GM19193 (cell line): ENCODE data around the gene ELANE.

Experiments
- POLR2A ChIP-seq: IDR thresholded peaks from 4 replicates; pipeline ENCODE4 v1.6.1; 2011; ENCODE audit not compliant: insufficient read depth, insufficient read length; ENCODE audit errors: extremely low read depth

ELANE gene

DNA sequence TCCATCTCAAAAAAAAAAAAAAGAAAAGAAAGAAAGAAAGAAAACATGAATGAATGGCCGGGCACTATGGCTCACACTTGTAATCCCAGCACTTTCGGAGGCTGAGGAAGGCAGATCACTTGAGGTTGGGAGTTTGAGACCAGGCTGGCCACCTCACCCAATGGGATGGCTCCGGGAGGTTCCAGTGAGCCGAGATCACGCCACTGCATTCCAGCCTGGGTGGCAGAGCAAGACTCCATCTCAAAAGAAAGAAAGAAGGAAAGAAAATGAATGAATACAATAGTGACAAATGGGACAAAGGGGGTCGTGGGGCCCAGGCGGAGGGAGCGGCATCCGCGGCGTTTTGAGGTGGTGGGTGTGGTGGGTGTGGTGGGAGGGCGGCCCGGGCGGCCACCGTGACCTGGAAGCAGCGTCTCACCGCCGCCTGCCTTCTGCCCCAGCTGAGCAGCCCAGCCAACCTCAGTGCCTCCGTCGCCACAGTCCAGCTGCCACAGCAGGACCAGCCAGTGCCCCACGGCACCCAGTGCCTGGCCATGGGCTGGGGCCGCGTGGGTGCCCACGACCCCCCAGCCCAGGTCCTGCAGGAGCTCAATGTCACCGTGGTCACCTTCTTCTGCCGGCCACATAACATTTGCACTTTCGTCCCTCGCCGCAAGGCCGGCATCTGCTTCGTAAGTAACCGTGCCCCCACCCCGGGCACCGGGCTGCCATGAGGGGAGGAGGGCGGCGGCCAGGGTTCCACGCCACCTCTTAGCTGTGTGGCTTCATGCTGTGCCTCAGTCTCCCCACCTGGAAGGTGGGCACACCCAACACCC lies 6.2 kb upstream of the ELANE start:
- no peak for TF ChIP-seq POLR2A

DNA sequence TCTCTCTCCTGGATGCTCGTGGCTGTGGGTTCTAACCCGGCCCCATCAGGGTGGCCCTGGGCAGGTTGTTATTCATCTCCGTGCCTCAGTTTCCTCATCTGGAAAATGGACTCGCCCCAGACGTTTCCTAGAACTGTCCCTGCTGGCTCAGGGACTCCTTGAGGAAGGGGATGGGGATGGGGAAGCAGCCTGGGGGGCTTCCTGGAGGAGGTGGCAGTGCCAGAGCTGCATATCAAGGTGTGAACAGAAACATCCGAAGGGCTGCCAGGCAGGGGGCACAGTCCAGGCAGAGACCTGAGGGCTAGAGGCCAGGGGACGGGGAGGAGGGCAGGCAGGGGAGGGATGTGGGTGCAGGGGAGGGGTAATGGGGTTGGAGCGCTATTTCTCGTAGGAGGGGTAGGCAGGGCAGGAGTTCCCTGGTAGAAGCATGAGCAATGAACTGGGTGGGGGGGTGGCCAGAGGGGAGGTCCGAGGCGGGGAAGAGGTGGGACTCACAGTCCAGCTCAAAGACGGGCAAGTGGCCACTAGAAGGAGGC lies 3.6 kb upstream of the ELANE start:
- no peak for TF ChIP-seq POLR2A

GRCh38 chr19:850221-850978 lies 1.7 kb upstream of the ELANE start:
- no peak for TF ChIP-seq POLR2A

DNA sequence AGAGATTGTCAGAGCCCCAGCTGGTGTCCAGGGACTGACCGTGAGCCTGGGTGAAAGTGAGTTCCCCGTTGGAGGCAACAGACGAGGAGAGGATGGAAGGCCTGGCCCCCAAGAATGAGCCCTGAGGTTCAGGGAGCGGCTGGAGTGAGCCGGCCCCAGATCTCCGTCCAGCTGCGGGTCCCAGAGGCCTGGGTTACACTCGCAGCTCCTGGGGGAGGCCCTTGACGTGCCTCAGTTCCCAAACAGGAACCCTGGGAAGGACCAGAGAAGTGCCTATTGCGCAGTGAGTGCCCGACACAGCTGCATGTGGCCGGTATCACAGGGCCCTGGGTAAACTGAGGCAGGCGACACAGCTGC lies 1.1 kb upstream of the ELANE start:
- no peak for TF ChIP-seq POLR2A

DNA sequence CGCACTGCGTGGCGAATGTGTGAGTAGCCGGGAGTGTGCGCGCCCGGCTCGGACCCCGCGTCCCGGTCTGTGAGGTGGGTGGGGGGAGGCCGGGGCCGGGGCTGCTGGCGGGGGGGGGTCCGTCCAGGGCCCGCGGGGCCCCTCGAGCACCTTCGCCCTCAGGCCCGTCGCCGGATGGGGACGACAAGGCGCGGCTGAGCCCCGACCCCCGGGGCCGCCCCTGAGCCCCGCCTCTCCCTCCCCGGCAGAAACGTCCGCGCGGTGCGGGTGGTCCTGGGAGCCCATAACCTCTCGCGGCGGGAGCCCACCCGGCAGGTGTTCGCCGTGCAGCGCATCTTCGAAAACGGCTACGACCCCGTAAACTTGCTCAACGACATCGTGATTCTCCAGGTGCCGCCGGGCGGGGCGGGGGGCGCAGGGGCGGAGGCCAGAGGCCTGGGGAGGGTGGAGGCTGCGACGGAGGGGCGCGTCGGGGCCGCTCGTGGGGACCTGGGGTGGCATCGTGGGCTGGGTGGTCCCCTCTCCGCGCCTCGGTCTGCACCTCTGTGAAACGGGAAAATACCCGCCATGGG lies 997 bp downstream of the ELANE start:
- TF ChIP-seq POLR2A = no peak

DNA sequence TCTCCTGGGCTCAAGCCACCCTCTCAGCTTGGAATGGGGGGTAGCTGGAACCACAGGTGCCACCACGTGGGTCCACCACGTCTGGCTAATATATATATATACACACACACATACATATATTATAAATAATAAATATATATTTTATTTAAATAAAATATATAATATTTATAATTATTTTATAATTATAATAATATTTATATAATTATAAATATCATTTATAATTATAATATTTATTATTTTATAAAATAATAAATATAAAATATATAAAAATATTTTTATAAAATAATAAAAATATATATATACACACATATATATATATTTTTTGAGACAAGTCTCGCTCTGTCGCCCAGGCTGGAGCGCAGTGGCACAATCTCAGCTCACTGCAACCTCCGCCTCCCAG lies 2.4 kb downstream of the ELANE start:
- no peak for TF ChIP-seq POLR2A

DNA sequence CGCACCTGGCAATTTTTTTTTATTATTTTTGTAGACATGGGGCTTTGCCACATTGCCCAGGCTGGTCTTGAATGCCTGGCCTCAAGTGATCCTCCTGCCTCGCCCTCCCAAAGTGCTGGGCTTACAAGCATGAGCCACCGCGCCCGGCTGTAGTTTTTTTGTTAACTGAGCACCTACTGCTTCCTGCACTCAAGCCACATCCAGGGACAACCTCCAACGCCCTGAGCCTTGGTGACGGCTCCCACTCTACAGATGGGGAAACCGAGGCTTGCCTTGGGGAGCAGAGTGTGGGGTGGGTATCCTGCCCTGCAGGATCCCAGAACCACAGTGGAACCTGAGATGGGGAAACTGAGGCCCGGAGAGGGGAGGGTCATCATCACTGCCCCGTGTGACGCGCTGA lies 3.0 kb downstream of the ELANE start:
- TF ChIP-seq POLR2A = no peak

- no peak for TF ChIP-seq POLR2A
Measured at GRCh38 chr19:855566-856120, 3.5 kb downstream of the ELANE start.

- no peak for TF ChIP-seq POLR2A
Measured at GRCh38 chr19:858284-858683, 6.2 kb downstream of the ELANE start.

- no peak for TF ChIP-seq POLR2A
Measured at GRCh38 chr19:858868-859843, 7.1 kb downstream of the ELANE start, which contains the start of gene CFD. TSS of gene CFD (plus strand) at chr19:859664. CDS start at chr19:859690, 26 bp downstream.

DNA sequence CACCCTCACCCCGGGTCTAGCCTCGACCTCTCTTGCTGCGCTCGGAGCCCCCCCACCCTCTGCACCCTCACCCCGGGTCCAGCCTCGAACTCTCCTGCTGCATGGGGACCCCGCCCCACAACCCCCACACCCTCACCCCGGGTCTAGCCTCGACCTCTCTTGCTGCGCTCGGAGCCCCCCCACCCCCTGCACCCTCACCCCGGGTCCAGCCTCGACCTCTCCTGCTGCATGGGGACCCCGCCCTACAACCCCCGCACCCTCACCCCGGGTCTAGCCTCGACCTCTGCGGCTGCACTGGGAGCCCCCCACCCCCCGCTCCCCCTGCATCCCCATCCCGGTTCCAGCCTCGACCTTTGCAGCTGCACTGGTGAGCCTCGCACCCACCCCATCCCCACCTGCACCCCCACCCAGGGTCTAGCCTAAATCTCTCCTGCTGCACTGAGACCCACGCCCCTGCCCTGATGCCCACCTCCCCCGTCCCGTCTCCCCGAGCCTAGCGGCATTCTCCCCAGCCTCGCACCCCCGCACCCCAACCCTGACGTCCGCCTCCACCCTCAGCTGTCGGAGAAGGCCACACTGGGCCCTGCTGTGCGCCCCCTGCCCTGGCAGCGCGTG lies 9.1 kb downstream of the ELANE start:
- TF ChIP-seq POLR2A = no peak

GRCh38 chr19:861756-862580 lies 9.9 kb downstream of the ELANE start:
- TF ChIP-seq POLR2A = no peak
